GM10266 (cell line): ENCODE data around the gene FGFBP2.

Experiments used
- DNase-seq: peaks from one replicate; pipeline ENCODE4 v3.0.0; 2012; ENCODE audit errors: extremely low spot score
- CTCF ChIP-seq: IDR thresholded peaks from 2 replicates; pipeline ENCODE4 v1.5.1; 2012; ENCODE audit warnings: mild to moderate bottlenecking, low read depth; ENCODE audit not compliant: control insufficient read depth, insufficient read depth; ENCODE audit errors: missing control alignments

Gene FGFBP2

DNA sequence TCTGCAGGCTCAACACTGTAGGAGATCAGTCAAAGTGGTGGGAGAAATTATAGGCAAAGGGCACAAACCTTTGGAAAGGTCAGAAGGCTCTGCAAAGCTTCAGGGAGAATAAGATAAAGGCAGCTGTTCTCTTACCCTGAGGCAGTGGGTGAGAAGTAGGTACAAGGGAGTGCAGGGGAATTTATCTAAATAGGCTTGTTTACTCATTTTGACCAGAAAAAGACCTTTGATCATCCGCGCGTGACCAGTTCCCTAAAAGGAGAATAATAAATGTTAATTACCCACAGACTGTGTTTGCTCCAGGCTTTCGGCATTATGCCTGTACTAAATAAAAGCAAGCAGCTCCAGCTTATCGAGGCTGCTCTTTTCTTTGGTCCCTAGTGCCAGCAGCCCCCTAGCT lies 9.3 kb downstream of the FGFBP2 start:
- TF ChIP-seq CTCF: no peak
- DNase-seq: no peak

- DNase-seq: no peak
- TF ChIP-seq CTCF: no peak
These were observed 11.2 kb downstream of the FGFBP2 start for GRCh38 chr4:15951781-15952180.

DNA sequence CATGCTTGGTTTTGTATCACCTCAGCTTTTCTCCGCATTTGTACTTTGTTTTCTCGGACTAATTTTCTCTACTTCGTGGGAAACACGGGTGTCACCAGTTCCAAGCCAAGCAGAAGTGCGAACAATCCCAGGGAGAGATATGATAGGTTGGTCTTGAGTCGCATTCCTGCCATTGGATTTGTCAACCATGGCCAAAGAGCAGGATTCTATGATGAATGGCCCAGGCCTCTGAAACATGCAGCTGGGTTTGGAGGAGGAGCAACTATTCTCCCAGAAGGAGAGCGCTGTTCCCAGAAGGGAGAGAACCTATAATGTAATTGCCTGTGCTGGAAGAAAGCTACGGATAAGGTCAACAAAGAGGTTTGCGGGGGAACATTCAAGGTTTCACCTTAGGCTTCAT lies 14.1 kb downstream of the FGFBP2 start:
- no peak for DNase-seq
- no peak for TF ChIP-seq CTCF

DNA sequence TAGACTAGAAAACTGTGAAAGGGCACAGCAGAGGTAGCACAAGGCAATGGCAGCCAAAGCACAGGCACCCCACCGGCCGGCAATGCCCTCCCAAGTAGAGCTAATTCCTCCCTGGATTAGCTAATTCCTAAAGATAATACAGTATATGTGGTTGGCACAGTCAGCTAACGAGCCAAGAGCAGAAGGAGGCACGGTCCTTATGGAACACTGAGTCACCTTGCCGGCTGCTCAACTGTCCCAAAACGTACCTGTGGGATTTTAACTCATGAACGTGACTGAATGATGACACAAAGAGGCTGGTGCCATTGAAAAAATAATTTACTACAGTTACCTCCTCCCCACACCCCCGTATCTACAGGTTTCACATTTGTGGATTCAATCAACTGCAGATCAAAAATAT lies 15.3 kb downstream of the FGFBP2 start:
- no peak for TF ChIP-seq CTCF

GRCh38 chr4:15945516-15945915 lies 17.5 kb downstream of the FGFBP2 start:
- DNase-seq: no peak

More for the DNA sequence above, 15.3 kb downstream of the FGFBP2 start:
- DNase-seq: no peak

DNA sequence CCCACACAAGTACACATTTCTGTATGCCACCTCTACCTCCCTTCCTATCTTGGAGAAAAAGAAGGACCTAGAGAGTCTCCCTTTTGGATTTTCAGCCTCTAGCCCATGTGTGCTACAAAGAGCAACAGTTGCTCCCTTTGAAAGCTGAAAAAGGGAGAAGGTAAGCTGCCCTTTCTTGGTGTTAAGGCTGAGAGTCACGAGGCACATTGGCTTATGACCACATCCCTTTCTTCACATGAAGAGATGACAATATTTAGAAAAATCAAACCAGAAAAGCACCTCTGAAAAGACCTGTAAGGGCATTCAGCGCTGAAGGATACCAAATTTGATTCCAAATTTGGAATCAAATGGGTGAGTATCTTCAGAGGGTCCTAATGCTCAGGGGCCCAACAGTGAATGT lies 18.1 kb downstream of the FGFBP2 start:
- TF ChIP-seq CTCF: no peak
- DNase-seq: no peak

More at GRCh38 chr4:15945516-15945915, 17.5 kb downstream of the FGFBP2 start:
- no peak for TF ChIP-seq CTCF

GRCh38 chr4:15942283-15942682 lies 20.7 kb downstream of the FGFBP2 start:
- TF ChIP-seq CTCF: no peak
- DNase-seq: no peak
